GM19372 (cell line): ENCODE results near the gene TNPO2.

ENCODE experiments used
- ATAC-seq: cut with Tn5 transposase; IDR thresholded peaks from one replicate; pipeline ENCODE4 v1.9.1; 2021; ENCODE audit warnings: mild to moderate bottlenecking, low read depth, moderate library complexity; ENCODE audit not compliant: unreplicated experiment

The TNPO2 gene

GRCh38 chr19:12723641-12724426 is at the start of gene TNPO2:
Gene TNPO2 (minus strand): TSS chr19:12723932. CDS start chr19:12720977, 2,955 bp downstream.
- ATAC-seq, result no peak

- no peak for ATAC-seq
These were observed 48.6 kb upstream of the TNPO2 start for GRCh38 chr19:12772323-12772722.

GRCh38 chr19:12770922-12771321 is 47.2 kb upstream of the TNPO2 start:
- ATAC-seq, result no peak

GRCh38 chr19:12769689-12770088 is 46.0 kb upstream of the TNPO2 start:
- no peak for ATAC-seq

GRCh38 chr19:12767666-12768065 is 43.9 kb upstream of the TNPO2 start:
- no peak for ATAC-seq

GRCh38 chr19:12767150-12767549 is 43.4 kb upstream of the TNPO2 start:
- ATAC-seq, result no peak

GRCh38 chr19:12766051-12766521 is 42.4 kb upstream of the TNPO2 start:
- no peak for ATAC-seq

- no peak for ATAC-seq
These were observed 41.0 kb upstream of the TNPO2 start for GRCh38 chr19:12764698-12765097.

- no peak for ATAC-seq
These were observed 39.4 kb upstream of the TNPO2 start for GRCh38 chr19:12763100-12763499.

GRCh38 chr19:12759686-12760085 is 36.0 kb upstream of the TNPO2 start:
- no peak for ATAC-seq

GRCh38 chr19:12757544-12758274 is 34.0 kb upstream of the TNPO2 start:
- ATAC-seq, result no peak

- ATAC-seq, result no peak
These were observed 32.6 kb upstream of the TNPO2 start for GRCh38 chr19:12756150-12756883.

- no peak for ATAC-seq
These were observed 30.9 kb upstream of the TNPO2 start for GRCh38 chr19:12754465-12755196.

- ATAC-seq, result no peak
These were observed 28.5 kb upstream of the TNPO2 start for GRCh38 chr19:12752056-12752781.

- ATAC-seq, result no peak
These were observed 27.9 kb upstream of the TNPO2 start, which contains the start of gene BEST2 for GRCh38 chr19:12751635-12752034. Gene BEST2 (plus strand): TSS chr19:12751791. CDS start chr19:12752593, 802 bp downstream.

GRCh38 chr19:12750851-12751250 is 27.1 kb upstream of the TNPO2 start:
- ATAC-seq, result no peak

GRCh38 chr19:12749938-12750521 is 26.3 kb upstream of the TNPO2 start:
- ATAC-seq, result no peak

- no peak for ATAC-seq
These were observed 24.8 kb upstream of the TNPO2 start for GRCh38 chr19:12748489-12748888.

GRCh38 chr19:12745166-12745897 is 21.6 kb upstream of the TNPO2 start:
- no peak for ATAC-seq
